K562 (cell line): ENCODE measurements around the gene ZNF135. TPM values are rescaled to one million over a fixed set of nuclear protein-coding genes. Genes with fewer than 3 reads are reported as not detected.

Source experiments
- ATAC-seq: fragments of 200-7000 bp; cut with Tn5 transposase; 3 replicates; pipeline ENCODE4 v1.9.1; 2020; ENCODE audit warnings: moderate library complexity
- BruUV-seq: library from RNA; stranded (reverse); fragments of 400-500 nt; replicated peaks from 2 replicates; lab custom pipeline; 2021; lab: Mats Ljungman, UMichigan
- CTCF ChIA-PET: fragments of 300-600 bp; formaldehyde crosslinking; extraction: SDS; loops from one replicate; lab custom pipeline; 2021; ENCODE audit warnings: low intra/inter-chr PET ratio; lab: Yijun Ruan, JAX
- POLR2A ChIA-PET: fragments of 300-600, 350-650 bp; sonication (Branson Sonifier 250); formaldehyde crosslinking; extraction: SDS; loops from one replicate; lab custom pipeline; 2021; ENCODE audit warnings: antibody characterized with exemption, inconsistent platforms; lab: Yijun Ruan, JAX
- DNase-seq, 4 experiments: peaks; one replicate each; pipeline versions ENCODE4 v3.0.0 to v3.0.0-alpha.2; 2011 to 2018; ENCODE audit warnings: low spot score in 3 of 4, mixed read lengths in 3 of 4; ENCODE audit errors: extremely low read depth in 1 of 4
- FAIRE-seq: peaks from 2 replicates; lab custom pipeline; 2011; peaks lifted over from hg19 to GRCh38; lab: Jason Lieb, UNC
- H2AFZ ChIP-seq: 2 replicates; pipeline ENCODE4 v1.6.0; 2011; ENCODE audit warnings: low read depth, low read length, control low read depth, inconsistent platforms
- H3K27ac ChIP-seq: fragments of 200-600 bp; 3 replicates; pipeline ENCODE4 v1.8.0; 2011; ENCODE audit warnings: low read depth, mild to moderate bottlenecking, control low read depth, inconsistent platforms, low read length, moderate library complexity, mixed read lengths; ENCODE audit errors: extremely low read depth
- H3K27me3 ChIP-seq, 2 experiments: fragments of 300-600 bp in 1 of 2; 2 replicates in 1 of 2; 3 replicates in 1 of 2; pipeline versions ENCODE4 v1.6.0 to v1.8.0; 2011; ENCODE audit warnings: inconsistent platforms in 2 of 2, low read length in 2 of 2, mild to moderate bottlenecking in 1 of 2, mixed read lengths in 1 of 2, moderate library complexity in 1 of 2; ENCODE audit not compliant: control insufficient read depth in 2 of 2, insufficient read depth in 2 of 2
- H3K36me3 ChIP-seq: fragments of 300-600 bp; 3 replicates; pipeline ENCODE4 v1.8.0; 2011; ENCODE audit warnings: mild to moderate bottlenecking, low read length, inconsistent platforms; ENCODE audit not compliant: control insufficient read depth, insufficient read depth
- H3K4me1 ChIP-seq, 2 experiments: fragments of 200-600 bp in 1 of 2; replicated peaks in 1 of 2; 2 replicates in 1 of 2; 3 replicates in 1 of 2; pipeline versions ENCODE4 v1.5.1 to v1.8.0; 2011; ENCODE audit warnings: inconsistent platforms in 2 of 2, low read length in 2 of 2, mild to moderate bottlenecking in 1 of 2, mixed read lengths in 1 of 2, moderate library complexity in 1 of 2; ENCODE audit not compliant: control insufficient read depth in 2 of 2, insufficient read depth in 2 of 2
- H3K4me2 ChIP-seq: 2 replicates; pipeline ENCODE4 v1.6.1; 2011; ENCODE audit warnings: low read length, control low read depth, inconsistent platforms, mixed read lengths; ENCODE audit not compliant: insufficient read depth
- H3K4me3 ChIP-seq: fragments of 200-600 bp; sonication (generic), shearing (Covaris generic); 2 replicates; pipeline ENCODE4 v1.5.1; 2016; ENCODE audit warnings: control low read depth, inconsistent platforms
- H3K79me2 ChIP-seq: fragments of 200-600 bp; 3 replicates; pipeline ENCODE4 v1.8.0; 2011; ENCODE audit warnings: low read length, inconsistent platforms; ENCODE audit not compliant: control insufficient read depth, insufficient read depth
- H3K9ac ChIP-seq, 2 experiments: 2 replicates each; pipeline versions ENCODE4 v1.6.0 to v1.6.1; 2011; ENCODE audit warnings: low read depth in 2 of 2, low read length in 2 of 2, control low read depth in 1 of 2, inconsistent platforms in 1 of 2, mild to moderate bottlenecking in 1 of 2, mixed read lengths in 1 of 2; ENCODE audit not compliant: insufficient read depth in 1 of 2
- H3K9me1 ChIP-seq: one replicate; pipeline ENCODE4 v1.6.0; 2011; ENCODE audit warnings: inconsistent platforms, mild to moderate bottlenecking, low read length, moderate library complexity; ENCODE audit not compliant: control insufficient read depth, insufficient read depth
- H3K9me3 ChIP-seq: replicated peaks from 2 replicates; pipeline ENCODE4 v1.5.1; 2011; ENCODE audit warnings: low read depth, low read length, inconsistent platforms; ENCODE audit not compliant: control insufficient read depth, insufficient read depth
- H4K20me1 ChIP-seq: replicated peaks from 2 replicates; pipeline ENCODE4 v1.6.1; 2011; ENCODE audit warnings: low read length, inconsistent platforms, mixed read lengths; ENCODE audit not compliant: control insufficient read depth, insufficient read depth
- GTF3C2 ChIP-seq: IDR thresholded peaks from 3 replicates; pipeline ENCODE4 v1.6.1; 2011; ENCODE audit warnings: borderline replicate concordance, mild to moderate bottlenecking, moderate library complexity; ENCODE audit not compliant: insufficient read length; ENCODE audit errors: extremely low read depth
- PHF21A ChIP-seq: fragments of 450-650 bp; IDR thresholded peaks from 2 replicates; pipeline ENCODE4 v1.6.1; 2017; ENCODE audit warnings: low read depth, borderline replicate concordance
- RBM22 ChIP-seq: fragments of 200-400 bp; formaldehyde crosslinking; IDR thresholded peaks from 2 replicates; pipeline ENCODE4 v1.6.1; 2018; ENCODE audit warnings: low read length, low read depth; ENCODE audit not compliant: poor library complexity, severe bottlenecking
- ZBTB7A ChIP-seq: IDR thresholded peaks from 2 replicates; pipeline ENCODE4 v1.6.1; 2011; ENCODE audit warnings: low read depth, mild to moderate bottlenecking, low read length, moderate library complexity, borderline replicate concordance; ENCODE audit not compliant: control insufficient read depth
- ZNF830 ChIP-seq: fragments of 250-450 bp; sonication (Bioruptor Pico); IDR thresholded peaks from 2 replicates; pipeline ENCODE4 v1.5.0; 2021; ENCODE audit warnings: mild to moderate bottlenecking
- WGBS: fragments of 100-300 bp; shearing (Covaris generic); methylation state at CpG from one replicate; pipeline ENCODE4 v1.1.6; 2016; ENCODE audit warnings: low coverage, mixed read lengths; ENCODE audit not compliant: insufficient coverage; ENCODE audit errors: missing lambda C conversion rate; 5-methylcytosine and 5-hydroxymethylcytosine counted together
- in situ Hi-C: fragments of 300-500 bp; cut with MboI; formaldehyde crosslinking; loops from 4 replicates; pipeline ENCODE4 v1.15.0; 2018; ENCODE audit warnings: inconsistent platforms, mixed read lengths
- intact Hi-C: fragments of 100-400 bp; cut with micrococcal nuclease; formaldehyde crosslinking; loops from 2 replicates; pipeline ENCODE4 v1.14.2; 2022
- polyA plus RNA-seq, 8 experiments: library from polyadenylated mRNA; depleted of rRNA in 4 of 8; stranded (reverse) in 5 of 8; unstranded in 3 of 8; fragments of >200 nt; fragmentation: Nextera tagmentation in 2 of 8; fragmentation: Illumina TruSeq in 1 of 8; extraction: Ambion mirVana in 2 of 8; extraction: Trizol in 1 of 8; gene quantifications; 2 replicates each; pipeline versions ENCODE4 v1.2.1 to v1.2.3, GENCODE V29; 2011 to 2014; ENCODE audit warnings: inconsistent platforms in 1 of 8, missing spikeins in 1 of 8
- total RNA-seq, 7 experiments: library from RNA; depleted of rRNA in 6 of 7; stranded (reverse); fragments of >200 nt in 6 of 7; fragmentation: Illumina TruSeq in 2 of 7; extraction: Trizol in 2 of 7; gene quantifications; 2 replicates each; pipeline versions ENCODE4 v1.2.1 to v1.2.3, GENCODE V29; 2011 to 2021; ENCODE audit warnings: low replicate concordance in 1 of 7

ZNF135 gene
- total and polyA plus RNA-seq, 9 of the 15 experiments (the other 6 are each of a cell fraction or from before 2014, with no cell fraction given), result not detected

GRCh38 chr19:58085348-58085875, 26.3 kb downstream of the ZNF135 start:
- no peak for ATAC-seq
- Histone ChIP-seq H2AFZ (no peak overlapping the region), H3K9me1 (no peaks in the 10 kb centered on the region), H3K4me1 (peaks cover 0 to 7% of the 10 kb centered on the region in 2 experiments; a peak in 1 of 5 replicates), H4K20me1 (no peaks in the 10 kb centered on the region), H3K36me3 (no peaks in the 10 kb centered on the region), H3K4me2 (no peak overlapping the region), H3K27me3 (no peaks in the 10 kb centered on the region), H3K79me2 (no peaks in the 10 kb centered on the region), H3K27ac (no peak overlapping the region), H3K9me3 (no peaks in the 10 kb centered on the region; the same call in 1 of the 2 replicates), H3K9ac (no peak overlapping the region), H3K4me3 (no peak overlapping the region)
- intact Hi-C loops (no loop called here), in situ Hi-C loops (no loop called here)
- 1% methylated on average over 24 of the region's 29 CpGs for WGBS
- BruUV-seq, result no TSS peak
- FAIRE-seq, result no peak
- ChIA-PET CTCF (no interaction called here), POLR2A (no interaction called here)
- no peak for DNase-seq
- TF ChIP-seq PHF21A (no peak), GTF3C2 (no peak), RBM22 (no peak), ZNF830 (CRISPR knock-in tag) (no peak), ZBTB7A (no peak)
